NCI-H774 (cell line): ENCODE data around the gene FAM149B1.
A peak's percentile ranks its signal among the peaks of the same experiment; 100 is the strongest.
"Not testable (repeated sequence)": the region's sequence is repeated elsewhere in the genome, so short reads cannot be mapped to it uniquely, and the experiment has no call there.

Experiments used
- DNase-seq: peaks from one replicate; lab custom pipeline; 2025; lab: John Stamatoyannopoulos, UW

FAM149B1 gene

GRCh38 chr10:73167783-73168464 is at the start of gene FAM149B1, which contains the start of gene ECD:
Gene FAM149B1 (plus strand): TSS chr10:73168119. CDS start chr10:73168340, 221 bp downstream.
Gene ECD (minus strand): TSS chr10:73168008. CDS start chr10:73163937, 4,071 bp downstream.
- DNase-seq = peak; percentile 91

GRCh38 chr10:73119457-73119856 is 48.5 kb upstream of the FAM149B1 start:
- DNase-seq = no peak

- no peak for DNase-seq
Measured at GRCh38 chr10:73119952-73120351, 48.0 kb upstream of the FAM149B1 start.

GRCh38 chr10:73126343-73126742 is 41.6 kb upstream of the FAM149B1 start:
- no peak for DNase-seq

- DNase-seq = no peak
Measured at GRCh38 chr10:73131301-73131700, 36.6 kb upstream of the FAM149B1 start.

GRCh38 chr10:73131913-73132686 is 35.8 kb upstream of the FAM149B1 start:
- no peak for DNase-seq

- DNase-seq = no peak
Measured at GRCh38 chr10:73134727-73135126, 33.2 kb upstream of the FAM149B1 start.

- no peak for DNase-seq
Measured at GRCh38 chr10:73136627-73137026, 31.3 kb upstream of the FAM149B1 start.

- no peak for DNase-seq
Measured at GRCh38 chr10:73139251-73139650, 28.7 kb upstream of the FAM149B1 start.

GRCh38 chr10:73141603-73142002 is 26.3 kb upstream of the FAM149B1 start:
- no peak for DNase-seq

- not testable (repeated sequence) for DNase-seq
Measured at GRCh38 chr10:73150633-73151413, 17.1 kb upstream of the FAM149B1 start.

GRCh38 chr10:73152009-73152408 is 15.9 kb upstream of the FAM149B1 start:
- DNase-seq = no peak

- DNase-seq = no peak
Measured at GRCh38 chr10:73156054-73156453, 11.9 kb upstream of the FAM149B1 start.

GRCh38 chr10:73159038-73159648 is 8.8 kb upstream of the FAM149B1 start:
- peak; percentile 13 for DNase-seq

GRCh38 chr10:73161079-73161478 is 6.8 kb upstream of the FAM149B1 start:
- DNase-seq = no peak

GRCh38 chr10:73161662-73162061 is 6.3 kb upstream of the FAM149B1 start:
- DNase-seq = no peak

GRCh38 chr10:73163096-73163495 is 4.8 kb upstream of the FAM149B1 start:
- no peak for DNase-seq

- DNase-seq = no peak
Measured at GRCh38 chr10:73166972-73167371, 947 bp upstream of the FAM149B1 start.

- DNase-seq = no peak
Measured at GRCh38 chr10:73167458-73167782, 499 bp upstream of the FAM149B1 start.

- no peak for DNase-seq
Measured at GRCh38 chr10:73168465-73168803, 515 bp downstream of the FAM149B1 start.

GRCh38 chr10:73169320-73169719 is 1.4 kb downstream of the FAM149B1 start:
- DNase-seq = no peak

- DNase-seq = no peak
Measured at GRCh38 chr10:73172867-73173266, 4.9 kb downstream of the FAM149B1 start.
